ENCODE results near the gene ZNF555. TPM values are rescaled to one million over a fixed set of nuclear protein-coding genes. Genes with fewer than 3 reads are reported as not detected.

Gene ZNF555
- total and polyA plus RNA-seq, 2 of the 13 experiments (the other 11 are each of a cell fraction or from before 2014, with no cell fraction given), result 5.0 to 8.0 TPM

- no peak for TF ChIP-seq PRDM4 (CRISPR knock-in tag; IDR thresholded peaks at IDR 0.05; ENCODE audit: borderline replicate concordance)
- TF ChIP-seq ZNF446 (CRISPR knock-in tag; IDR thresholded peaks at IDR 0.05), result no peak
- TF ChIP-seq MTA3 (CRISPR knock-in tag; IDR thresholded peaks at IDR 0.05), result no peak
- no peak for TF ChIP-seq ZNF576 (CRISPR knock-in tag; IDR thresholded peaks at IDR 0.05)
- TF ChIP-seq TBP (CRISPR knock-in tag; IDR thresholded peaks at IDR 0.05), result no peak
- TF ChIP-seq GABPB1 (CRISPR knock-in tag; IDR thresholded peaks at IDR 0.05), result peak; percentile 73
- no peak for TF ChIP-seq STAG1 (CRISPR knock-in tag; IDR thresholded peaks at IDR 0.05)
- no peak for TF ChIP-seq NCOA1 (CRISPR knock-in tag; IDR thresholded peaks at IDR 0.05)
- no peak for TF ChIP-seq ZEB1 (IDR thresholded peaks at IDR 0.05; ENCODE audit: insufficient replicate concordance, low read depth)
- TF ChIP-seq ARNT (IDR thresholded peaks at IDR 0.05), result no peak
- no peak for TF ChIP-seq CHCHD3 (CRISPR knock-in tag; IDR thresholded peaks at IDR 0.05)
- TF ChIP-seq SRSF1 (optimal IDR thresholded peaks at IDR 0.05; ENCODE audit: low read depth, low read length), result no peak
- TF ChIP-seq SMC3 (IDR thresholded peaks at IDR 0.05; ENCODE audit: low read length), result no peak
- TF ChIP-seq ELF3 (CRISPR knock-in tag; IDR thresholded peaks at IDR 0.05), result no peak
- TF ChIP-seq PAWR (CRISPR knock-in tag; IDR thresholded peaks at IDR 0.05; ENCODE audit: borderline replicate concordance), result no peak
- peak; percentile 36 for TF ChIP-seq PTBP1 (IDR thresholded peaks at IDR 0.05; ENCODE audit: low read depth, low read length, poor library complexity, severe bottlenecking)
- no peak for TF ChIP-seq ZBTB4 (CRISPR knock-in tag; IDR thresholded peaks at IDR 0.05; ENCODE audit: borderline replicate concordance)
- TF ChIP-seq HOXA7 (CRISPR knock-in tag; IDR thresholded peaks at IDR 0.05), result no peak
- TF ChIP-seq PBX2 (CRISPR knock-in tag; IDR thresholded peaks at IDR 0.05), result no peak
- no peak for TF ChIP-seq PREB (CRISPR knock-in tag; IDR thresholded peaks at IDR 0.05)
- TF ChIP-seq ZNF558 (CRISPR knock-in tag; IDR thresholded peaks at IDR 0.05; ENCODE audit: borderline replicate concordance), result 0 out of 2 replicates have a peak, but pooled peaks have one; percentile 3
- peak; percentile 37; the same call in 1 of the 2 replicates for TF ChIP-seq ZNF564 (CRISPR knock-in tag; IDR thresholded peaks at IDR 0.05)
These were observed 59.3 kb downstream of the ZNF555 start, which contains the start of gene ZNF57 (continued) for GRCh38 chr19:2900296-2901252.
